ENCODE measurements around the gene ATXN3.
"Not testable (repeated sequence)": the region's sequence is repeated elsewhere in the genome, so short reads cannot be mapped to it uniquely, and the experiment has no call there.

The ATXN3 gene

GRCh38 chr14:92058006-92058917, 48.1 kb downstream of the ATXN3 start:
- DNase-seq, result no peak

DNA sequence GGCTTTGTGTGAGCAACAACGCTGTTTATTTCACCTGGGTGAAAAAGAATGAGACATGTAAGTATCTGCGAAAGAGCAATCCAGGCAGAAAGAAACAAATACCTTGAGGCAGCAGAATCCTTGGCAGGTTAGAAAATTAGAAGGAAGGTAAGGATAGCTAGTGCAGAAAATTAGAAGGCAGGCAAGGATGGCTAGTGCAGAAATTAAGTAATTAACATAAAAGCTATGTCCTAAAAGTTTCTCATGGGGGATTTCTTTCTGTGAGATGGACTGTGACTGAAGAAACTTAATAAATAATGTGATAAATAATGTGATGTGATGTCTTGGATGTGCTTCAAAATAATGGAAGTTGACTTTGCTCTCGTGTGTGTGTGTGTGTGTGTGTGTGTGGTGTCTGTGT, 56.6 kb downstream of the ATXN3 start:
- DNase-seq, result no peak

DNA sequence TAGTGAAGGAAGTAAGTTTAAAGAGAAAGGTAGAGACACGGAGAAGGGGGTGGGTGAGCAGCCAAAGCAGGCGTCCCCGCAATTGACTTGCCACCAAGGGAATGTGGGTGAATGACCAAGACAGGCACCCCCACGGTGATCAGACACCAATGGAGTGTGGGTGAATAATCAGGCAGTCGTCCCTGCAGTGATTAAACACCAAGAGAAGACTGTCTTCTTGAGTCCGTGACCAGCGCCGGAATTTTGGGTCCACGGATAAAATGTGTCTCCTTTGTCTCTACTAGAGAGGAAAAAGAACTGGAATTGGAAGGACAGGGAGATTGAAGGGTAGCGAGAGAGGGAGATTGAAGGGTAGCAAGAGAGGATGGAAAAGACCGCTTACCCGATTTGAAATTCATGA, 57.2 kb downstream of the ATXN3 start:
- not testable (repeated sequence) for DNase-seq

DNA sequence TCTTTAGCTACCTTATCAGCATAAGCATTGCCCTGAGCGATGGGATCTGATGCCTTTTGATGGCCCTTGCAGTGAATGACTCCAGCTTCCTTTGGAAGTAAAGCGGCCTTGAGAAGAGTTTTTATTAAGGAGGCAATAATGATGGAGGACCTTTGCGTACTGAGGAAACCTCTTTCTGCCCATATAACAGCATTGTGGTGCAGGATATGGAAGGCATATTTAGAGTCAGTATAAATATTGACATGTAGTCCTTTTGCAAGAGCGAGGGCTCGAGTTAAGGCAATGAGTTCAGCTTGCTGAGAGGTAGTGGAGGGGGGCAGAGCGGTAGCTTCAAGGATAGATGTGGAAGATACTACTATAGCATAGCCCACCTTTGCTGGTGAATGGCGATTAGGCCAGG, 60.5 kb downstream of the ATXN3 start:
- DNase-seq, result peak in 1 of 5 experiments; percentile 10

- DNase-seq, result not testable (repeated sequence)
These were observed 64.6 kb downstream of the ATXN3 start for GRCh38 chr14:92041766-92042165.

DNA sequence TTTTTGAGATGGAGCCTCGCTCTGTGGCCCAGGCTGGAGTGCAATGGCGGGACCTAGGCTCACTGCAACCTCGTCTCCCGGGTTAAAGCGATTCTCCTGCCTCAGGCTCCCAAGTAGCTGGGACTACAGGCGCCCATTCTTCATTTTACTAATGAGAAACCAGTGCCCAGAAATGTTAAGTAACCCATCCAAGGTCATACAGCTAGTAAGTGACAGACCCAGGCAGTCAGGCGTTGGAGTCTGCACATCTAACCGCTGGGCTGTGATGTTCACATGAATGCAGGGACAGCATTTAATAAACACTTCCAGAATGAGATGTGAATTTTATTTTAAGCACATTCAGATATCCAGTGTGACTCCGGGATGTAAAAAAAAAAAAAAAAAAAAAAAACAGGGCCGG, 65.2 kb downstream of the ATXN3 start:
- DNase-seq, result peak in 1 of 5 experiments; percentile 14

GRCh38 chr14:92040431-92041051, 65.8 kb downstream of the ATXN3 start:
- DNase-seq, result peak in 1 of 5 experiments; percentile 57

DNA sequence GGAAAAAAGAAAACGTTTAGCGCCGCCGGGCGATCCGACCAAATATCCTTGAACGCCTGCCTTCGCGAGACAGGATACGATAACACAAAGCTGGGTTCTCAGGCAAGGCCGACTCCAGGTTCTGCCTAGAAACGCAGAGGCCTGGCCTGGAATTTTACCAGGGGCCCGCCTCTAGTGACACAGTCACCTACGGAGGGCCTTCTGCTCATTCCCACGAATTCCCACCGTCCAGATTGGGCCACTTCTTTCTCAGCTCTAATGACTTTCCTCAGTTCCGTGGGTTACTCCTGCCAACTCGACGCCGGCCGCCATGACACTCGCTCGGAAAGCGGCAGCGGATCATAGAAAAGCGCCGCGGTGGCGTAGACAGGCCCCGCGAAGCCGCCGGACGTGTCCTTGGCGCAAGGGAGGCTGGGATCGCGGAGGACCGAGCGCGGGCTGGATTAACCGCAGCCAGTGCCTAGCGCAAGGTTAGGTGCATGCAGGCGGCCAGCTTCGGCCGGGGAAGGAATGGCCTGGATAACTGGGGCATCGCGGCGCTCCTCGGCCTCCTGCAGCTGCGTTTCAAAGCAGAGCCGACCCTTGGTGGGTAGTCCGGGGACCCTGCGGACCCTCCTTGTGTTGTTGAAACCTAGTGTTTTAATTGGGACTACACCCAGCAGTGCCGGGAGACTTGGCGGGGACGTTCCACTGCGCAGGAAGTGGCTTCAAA, 66.5 kb downstream of the ATXN3 start, which contains the start of gene TRIP11:
Gene TRIP11 (minus strand): TSS at position 341 of the 712 bp plus-strand sequence. CDS start 374 bp downstream, outside the sequence.
- DNase-seq, result peak; percentile 82 to 98 (median 91)

DNA sequence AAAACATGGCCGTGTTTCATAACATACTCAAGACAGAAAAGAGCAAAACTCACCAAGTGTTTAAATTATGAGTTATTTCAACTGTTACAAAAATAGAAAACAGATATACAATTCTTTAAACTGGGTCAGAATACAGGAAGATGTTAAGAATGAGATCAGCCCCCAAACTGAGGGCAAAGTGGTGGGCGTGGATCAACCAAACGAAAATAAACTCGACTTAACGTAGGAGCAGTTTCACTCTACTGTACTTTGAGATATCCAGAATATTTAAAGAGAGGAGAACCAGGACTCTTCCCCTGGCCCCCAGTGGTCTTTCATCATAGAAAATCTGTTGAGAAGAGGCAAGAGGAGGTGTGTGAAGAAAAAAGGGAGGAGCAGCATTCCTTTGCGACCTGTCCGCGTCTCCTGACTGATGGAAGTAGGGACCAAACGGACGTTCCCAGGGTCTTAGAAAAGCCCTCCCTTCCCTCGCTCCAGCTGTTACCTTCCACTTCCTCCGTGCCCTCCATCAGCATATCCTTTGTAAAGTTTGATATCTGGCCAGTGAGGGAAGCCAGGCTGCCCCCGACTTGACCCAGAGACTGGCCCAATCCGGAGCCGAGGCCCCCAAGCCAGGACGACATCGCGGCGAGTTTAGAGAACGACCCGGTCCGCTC, 67.2 kb downstream of the ATXN3 start:
- DNase-seq, result peak in 2 of 5 experiments; percentile 7 to 33

- DNase-seq, result no peak
These were observed 68.4 kb downstream of the ATXN3 start for GRCh38 chr14:92037989-92038388.

DNA sequence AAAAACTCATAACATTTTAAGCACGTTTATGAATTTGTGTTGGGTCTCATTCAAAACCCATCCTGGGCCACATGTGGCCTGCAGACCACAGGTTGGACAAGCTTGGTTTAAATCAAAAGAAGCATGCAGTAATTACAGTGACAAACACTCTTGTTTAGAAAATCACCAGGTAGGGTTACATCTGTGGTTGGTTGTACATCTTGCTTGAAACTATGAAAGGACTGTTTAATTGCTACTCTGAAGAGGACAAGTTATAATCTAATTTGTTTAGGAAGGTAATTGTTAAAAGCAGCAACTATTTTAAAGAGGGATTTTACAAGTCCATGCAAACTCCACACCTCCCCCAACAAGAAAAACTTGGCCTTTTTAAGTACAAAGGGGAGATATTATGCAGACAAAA, 70.5 kb downstream of the ATXN3 start:
- no peak for DNase-seq

DNA sequence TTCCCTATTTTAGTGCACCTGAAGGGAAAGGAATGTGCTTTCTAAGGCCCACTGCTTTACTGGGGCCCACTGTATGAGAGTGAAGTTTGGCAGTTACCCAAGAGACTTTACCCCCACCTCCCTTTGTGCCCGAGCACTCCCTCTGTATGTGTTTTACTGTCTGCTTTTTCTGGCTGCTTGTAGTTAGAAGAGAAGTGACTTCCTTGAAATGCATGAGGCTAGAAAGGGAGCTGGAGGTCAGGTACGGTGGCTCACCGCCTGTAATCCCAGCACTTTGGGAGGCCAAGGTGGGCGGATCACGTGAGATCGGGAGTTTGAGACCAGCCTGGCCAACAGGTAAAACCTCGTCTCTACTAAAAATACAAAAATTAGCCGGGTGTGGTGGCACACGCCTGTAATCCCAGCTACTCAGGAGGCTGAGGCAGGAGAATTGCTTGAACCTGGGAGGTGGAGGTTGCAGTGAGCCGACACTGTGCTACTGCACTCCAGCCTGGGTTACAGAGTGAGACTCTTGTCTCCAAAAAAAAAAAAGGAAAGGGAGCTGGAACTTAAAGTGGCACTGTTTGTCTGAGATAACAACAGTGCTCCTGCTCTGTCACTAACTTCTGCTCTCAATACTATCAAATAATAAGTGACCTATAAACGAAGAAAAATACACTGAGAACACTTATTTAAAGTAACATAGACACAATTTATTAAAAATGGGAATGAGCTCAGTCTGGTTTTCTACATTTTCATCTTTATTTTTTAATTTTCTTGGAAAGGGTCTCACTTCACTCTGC, 72.3 kb downstream of the ATXN3 start:
- DNase-seq, result no peak

DNA sequence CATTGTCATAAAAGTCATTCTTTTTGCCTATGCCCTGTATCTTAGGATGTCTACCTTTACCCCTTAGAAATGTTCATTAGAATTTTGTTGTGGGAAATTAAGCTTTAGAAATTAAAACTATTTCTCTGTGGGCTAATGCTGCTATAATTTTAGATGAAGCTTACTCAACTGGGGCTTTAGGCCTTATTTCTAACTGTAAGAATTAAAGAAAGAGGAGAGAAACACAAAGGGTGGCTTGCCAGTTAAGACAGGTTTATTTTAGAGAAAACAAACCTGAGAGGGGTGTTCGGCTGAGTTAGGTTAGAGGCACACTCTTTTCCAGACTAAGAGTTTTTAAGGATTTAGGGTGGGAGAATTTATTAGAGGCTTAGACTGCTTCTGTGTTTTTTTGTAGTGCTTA, 72.9 kb downstream of the ATXN3 start:
- no peak for DNase-seq

- no peak for DNase-seq
These were observed 79.7 kb downstream of the ATXN3 start for GRCh38 chr14:92026548-92027190.

DNA sequence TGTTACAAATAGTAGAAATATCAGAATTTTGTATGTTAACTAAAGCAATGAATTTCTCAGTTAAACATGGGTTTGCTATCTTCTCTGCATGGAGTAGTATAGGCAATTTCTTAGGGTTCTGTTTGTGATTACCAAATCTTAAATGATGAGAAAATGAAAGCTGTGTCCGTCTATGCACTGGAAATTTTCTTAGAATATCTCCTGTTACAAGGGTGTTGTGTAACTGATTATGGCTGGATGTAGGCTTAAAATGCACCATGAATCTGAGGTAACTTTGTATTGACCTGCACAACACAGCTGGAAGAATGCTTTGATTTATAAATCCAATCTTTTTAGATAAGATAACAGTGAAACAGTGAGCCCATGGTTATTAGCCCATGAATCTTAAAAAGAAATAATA, 84.3 kb downstream of the ATXN3 start:
- no peak for DNase-seq

GRCh38 chr14:92021523-92021922, 84.9 kb downstream of the ATXN3 start:
- no peak for DNase-seq

DNA sequence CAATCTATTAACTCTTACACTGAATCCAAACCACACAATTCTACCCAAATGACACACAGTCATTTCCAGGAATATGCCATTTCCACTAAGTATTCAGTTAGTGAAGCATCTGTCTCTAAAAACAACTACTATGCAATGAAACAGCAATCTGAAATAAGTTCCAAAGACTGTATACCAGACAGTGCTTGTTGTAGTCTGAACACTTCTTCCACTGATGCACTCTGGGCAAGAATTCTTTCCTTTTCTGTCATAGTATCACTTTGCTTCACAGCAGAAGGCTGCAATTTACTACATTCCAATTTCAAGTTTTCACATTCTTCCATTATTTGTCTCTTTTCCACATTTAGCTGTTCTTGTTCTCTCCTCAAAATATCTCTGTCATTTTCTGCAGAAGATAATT, 92.3 kb downstream of the ATXN3 start:
- no peak for DNase-seq

DNA sequence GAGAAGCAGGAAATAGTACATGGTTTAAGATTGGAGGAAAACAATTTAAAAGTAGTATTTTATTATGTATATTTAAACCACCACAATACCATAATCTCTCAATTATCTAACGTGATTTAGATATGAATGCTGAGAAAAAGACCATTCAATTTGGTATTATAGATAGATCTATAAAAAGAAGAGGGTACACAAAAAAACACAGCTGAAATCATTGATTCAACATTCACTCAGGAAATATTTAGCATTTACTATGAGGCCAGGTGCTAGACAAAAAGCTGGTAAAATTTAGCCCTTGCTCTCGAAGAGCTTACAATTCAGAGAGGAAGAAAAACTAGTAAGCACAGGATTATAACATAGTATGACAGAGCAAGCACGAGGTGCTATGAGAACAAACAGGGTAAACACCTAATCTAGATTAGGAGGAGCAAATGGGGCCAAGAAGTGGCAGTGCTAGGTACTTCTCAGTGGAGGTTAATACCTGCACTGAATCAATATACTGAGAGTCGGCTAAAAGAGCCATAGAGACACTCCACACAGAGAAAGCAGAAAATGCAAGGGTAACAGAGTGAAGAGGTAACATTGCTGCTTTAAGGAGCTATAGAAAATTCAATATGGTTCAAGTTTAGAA, 94.1 kb downstream of the ATXN3 start:
- no peak for DNase-seq

DNA sequence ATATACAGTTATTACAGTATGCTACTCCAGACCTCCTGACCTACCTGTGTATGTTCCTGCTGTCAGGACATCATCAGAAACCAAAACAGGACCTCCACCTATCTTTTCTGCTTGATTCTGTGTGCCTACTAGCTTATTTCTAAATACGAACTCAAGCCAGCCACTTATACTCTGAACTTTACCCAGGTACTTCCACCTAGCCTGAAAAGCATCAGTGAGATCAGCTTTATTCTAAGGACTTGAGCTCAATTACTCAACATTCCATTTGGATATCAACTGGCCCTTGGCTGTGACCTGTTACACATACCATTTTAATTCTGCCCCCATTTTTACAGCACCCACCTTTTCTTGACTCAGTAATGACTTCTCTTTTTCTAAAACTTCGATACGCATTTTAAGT, 95.7 kb downstream of the ATXN3 start:
- no peak for DNase-seq

- DNase-seq, result no peak
These were observed 96.8 kb downstream of the ATXN3 start for GRCh38 chr14:92009604-92010003.
